Endothelial cell of umbilical vein (primary cell): Measurements from ENCODE around the gene TEKT5. TPM values are rescaled to one million over a fixed set of nuclear protein-coding genes. Genes with fewer than 3 reads are reported as not detected.

ENCODE experiments used
- BruUV-seq: library from RNA; stranded (reverse); fragments of 400-500 nt; replicated peaks from 2 replicates; lab custom pipeline; 2021; lab: Mats Ljungman, UMichigan
- CTCF ChIA-PET: fragments of 300-600, 350-600 bp; sonication (Branson Sonifier 250); formaldehyde crosslinking; loops from one replicate; lab custom pipeline; 2021; ENCODE audit warnings: antibody characterized with exemption, inconsistent platforms; lab: Charles Lee
- POLR2A ChIA-PET: fragments of 300-600, 350-600 bp; sonication (Branson Sonifier 250); formaldehyde crosslinking; loops from one replicate; lab custom pipeline; 2021; ENCODE audit warnings: antibody characterized with exemption, inconsistent platforms; lab: Charles Lee
- DNase-seq: peaks from one replicate; pipeline ENCODE4 v3.0.0-alpha.2; 2011; ENCODE audit warnings: low read depth, low spot score
- FAIRE-seq: peaks from 2 replicates; lab custom pipeline; 2011; peaks lifted over from hg19 to GRCh38; lab: Jason Lieb, UNC
- H2AFZ ChIP-seq: 2 replicates; pipeline ENCODE4 v1.6.0; 2012; ENCODE audit warnings: low read depth, low read length, control low read depth, inconsistent platforms
- H3K27ac ChIP-seq: 2 replicates; pipeline ENCODE4 v1.5.1; 2011; ENCODE audit warnings: low read depth, mild to moderate bottlenecking, control low read depth, low read length, moderate library complexity; ENCODE audit not compliant: insufficient read depth
- H3K27me3 ChIP-seq, 2 experiments: 2 replicates each; pipeline versions ENCODE4 v1.6.0 to v1.6.1; 2011; ENCODE audit warnings: low read length in 2 of 2, mixed read lengths in 1 of 2; ENCODE audit not compliant: control insufficient read depth in 2 of 2, insufficient read depth in 2 of 2
- H3K36me3 ChIP-seq, 2 experiments: 2 replicates in 1 of 2; 3 replicates in 1 of 2; pipeline ENCODE4 v1.5.1; 2011; ENCODE audit warnings: low read length in 2 of 2, mild to moderate bottlenecking in 1 of 2, moderate library complexity in 1 of 2; ENCODE audit not compliant: control insufficient read depth in 2 of 2, insufficient read depth in 2 of 2; ENCODE audit errors: extremely low read depth in 1 of 2
- H3K4me1 ChIP-seq: 3 replicates; pipeline ENCODE4 v1.5.1; 2011; ENCODE audit warnings: mild to moderate bottlenecking, low read length; ENCODE audit not compliant: control insufficient read depth, insufficient read depth; ENCODE audit errors: extremely low read depth
- H3K4me2 ChIP-seq: 2 replicates; pipeline ENCODE4 v1.6.1; 2011; ENCODE audit warnings: low read length, control low read depth, mixed read lengths; ENCODE audit not compliant: insufficient read depth
- H3K4me3 ChIP-seq, 3 experiments: fragments of 200-600 bp in 1 of 3; sonication (generic), shearing (Covaris generic) in 1 of 3; replicated peaks in 1 of 3; 2 replicates each; pipeline ENCODE4 v1.5.1; 2011 to 2016; ENCODE audit warnings: control low read depth in 3 of 3, low read length in 3 of 3, mild to moderate bottlenecking in 2 of 3, inconsistent platforms in 1 of 3, low read depth in 1 of 3, moderate library complexity in 1 of 3; ENCODE audit not compliant: insufficient read depth in 1 of 3
- H3K79me2 ChIP-seq: 2 replicates; pipeline ENCODE4 v1.6.0; 2012; ENCODE audit warnings: low read length, inconsistent platforms; ENCODE audit not compliant: control insufficient read depth, insufficient read depth
- H3K9ac ChIP-seq: replicated peaks from 2 replicates; pipeline ENCODE3; 2011; ENCODE audit warnings: low read length, control low read depth; ENCODE audit not compliant: insufficient read depth; ENCODE audit errors: extremely low read depth
- H3K9me1 ChIP-seq: replicated peaks from 3 replicates; pipeline ENCODE4 v1.6.0; 2011; ENCODE audit warnings: mild to moderate bottlenecking, low read length; ENCODE audit not compliant: control insufficient read depth, insufficient read depth; ENCODE audit errors: extremely low read depth
- H3K9me3 ChIP-seq: replicated peaks from 2 replicates; pipeline ENCODE4 v1.5.1; 2012; ENCODE audit warnings: low read length, inconsistent platforms; ENCODE audit not compliant: control insufficient read depth, insufficient read depth
- H4K20me1 ChIP-seq: replicated peaks from 2 replicates; pipeline ENCODE3; 2011; ENCODE audit warnings: mild to moderate bottlenecking, low read length; ENCODE audit not compliant: control insufficient read depth, insufficient read depth; ENCODE audit errors: extremely low read depth
- EZH2 ChIP-seq: IDR thresholded peaks from 2 replicates; pipeline ENCODE4 v1.6.1; 2012; ENCODE audit warnings: borderline replicate concordance, low read depth, mild to moderate bottlenecking, moderate library complexity, low read length, inconsistent platforms; ENCODE audit not compliant: severe bottlenecking
- FOS ChIP-seq: IDR thresholded peaks from 2 replicates; pipeline ENCODE4 v1.6.1; 2011; ENCODE audit warnings: mild to moderate bottlenecking, low read length, moderate library complexity, borderline replicate concordance; ENCODE audit not compliant: insufficient read depth
- GATA2 ChIP-seq: IDR thresholded peaks from 2 replicates; pipeline ENCODE4 v1.7.0; 2011; ENCODE audit warnings: low read depth, mild to moderate bottlenecking, moderate library complexity, mixed read lengths, low read length; ENCODE audit not compliant: insufficient read length, insufficient read depth
- JUN ChIP-seq: IDR thresholded peaks from 2 replicates; pipeline ENCODE4 v1.6.1; 2011; ENCODE audit warnings: borderline replicate concordance, low read depth; ENCODE audit not compliant: insufficient read length, insufficient read depth
- MYC ChIP-seq: IDR thresholded peaks from one replicate; pipeline ENCODE4 v1.6.1; 2011; ENCODE audit warnings: mild to moderate bottlenecking, low read depth, low read length
- POLR2A ChIP-seq: IDR thresholded peaks from 2 replicates; pipeline ENCODE4 v1.6.1; 2012; ENCODE audit warnings: low read depth, mild to moderate bottlenecking, control low read depth, low read length
- POLR2AphosphoS5 ChIP-seq: IDR thresholded peaks from 2 replicates; pipeline ENCODE4 v1.6.1; 2012; ENCODE audit warnings: low read depth, mild to moderate bottlenecking, control low read depth, low read length, moderate library complexity; ENCODE audit not compliant: insufficient read depth
- dilution Hi-C: fragments of 300-500 bp; cut with MboI; formaldehyde crosslinking; loops from one replicate; pipeline ENCODE4 v1.15.0; 2019; ENCODE audit warnings: low sequenced_read_pairs; ENCODE audit not compliant: extremely low pct_ligation_motif_present
- intact Hi-C: fragments of 100-400 bp; cut with micrococcal nuclease; formaldehyde crosslinking; loops from one replicate; pipeline ENCODE4 v1.10.0; 2022
- polyA plus RNA-seq, 4 experiments: library from polyadenylated mRNA; depleted of rRNA in 3 of 4; stranded (reverse) in 3 of 4; unstranded in 1 of 4; fragments of >200 nt; gene quantifications; 2 replicates each; pipeline versions ENCODE4 v1.2.1 to v1.2.3, GENCODE V29; 2011 to 2012; ENCODE audit warnings: missing spikeins in 1 of 4
- total RNA-seq: library from RNA; stranded (reverse); gene quantifications from 2 replicates; pipeline ENCODE4 v1.2.3, GENCODE V29; 2021
- TF ChIP-seq, protein P1 (sequence below): IDR thresholded peaks from 2 replicates; pipeline ENCODE4 v1.6.1; 2011; ENCODE audit not compliant: insufficient read depth, insufficient read length
- TF ChIP-seq, protein P2 (sequence below), 2 donors: IDR thresholded peaks; 1 replicate in 1 of 2; 2 replicates in 1 of 2; pipeline ENCODE4 v1.5.1; 2011; ENCODE audit warnings: low read length in 2 of 2, mild to moderate bottlenecking in 2 of 2, moderate library complexity in 2 of 2, control low read depth in 1 of 2, inconsistent platforms in 1 of 2, low read depth in 1 of 2; ENCODE audit not compliant: insufficient read depth in 1 of 2; ENCODE audit errors: extremely low read depth in 1 of 2

The TEKT5 gene
- total and polyA plus RNA-seq, 2 donors (not counting 3 experiments of a cell fraction or from before 2014, with no cell fraction given), result not detected

DNA sequence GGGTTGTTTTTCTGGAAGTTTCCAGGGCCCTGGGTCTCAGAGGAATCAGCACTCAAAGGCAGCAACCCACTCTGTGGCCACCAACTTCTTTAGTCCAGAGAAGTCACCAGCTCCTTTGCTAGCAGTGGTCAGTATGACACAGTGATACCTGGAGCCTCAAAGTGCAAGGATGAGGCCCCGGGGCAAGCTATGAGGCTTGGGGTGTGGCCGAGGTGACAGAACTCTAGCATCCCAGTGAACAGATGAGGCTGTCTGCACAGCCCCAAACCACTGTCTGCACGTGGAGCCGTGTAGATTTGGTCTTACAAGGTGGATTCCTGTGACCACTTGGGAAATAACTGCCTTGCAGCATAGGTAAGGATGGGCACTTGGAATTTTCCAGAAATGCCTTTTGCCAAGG lies 24.9 kb downstream of the TEKT5 start:
- H3K4me2 ChIP-seq, result no peak overlapping the region
- BruUV-seq, result no TSS peak
- no peaks in the 10 kb centered on the region for H3K79me2 ChIP-seq
- H3K9me3 ChIP-seq, result no peaks in the 10 kb centered on the region
- intact Hi-C loops, result no loop called here
- H2AFZ ChIP-seq, result no peak overlapping the region
- FAIRE-seq (no peak), DNase-seq (no peak)
- no peaks in the 10 kb centered on the region for H3K36me3 ChIP-seq
- no peaks in the 10 kb centered on the region for H3K27me3 ChIP-seq
- H3K4me1 ChIP-seq, result no peaks in the 10 kb centered on the region
- POLR2A ChIA-PET, result no interaction called here
- dilution Hi-C loops, result no loop called here
- no peak overlapping the region for H3K27ac ChIP-seq
- no peak overlapping the region for H3K4me3 ChIP-seq
- H3K9ac ChIP-seq, result no peak overlapping the region
- TF ChIP-seq MYC (no peak), JUN (no peak), EZH2 (no peak), GATA2 (no peak), POLR2AphosphoS5 (no peak), POLR2A (no peak), FOS (no peak)
- TF ChIP-seq, protein P1, sequence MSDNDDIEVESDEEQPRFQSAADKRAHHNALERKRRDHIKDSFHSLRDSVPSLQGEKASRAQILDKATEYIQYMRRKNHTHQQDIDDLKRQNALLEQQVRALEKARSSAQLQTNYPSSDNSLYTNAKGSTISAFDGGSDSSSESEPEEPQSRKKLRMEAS, result no peak
- TF ChIP-seq, protein P2, sequence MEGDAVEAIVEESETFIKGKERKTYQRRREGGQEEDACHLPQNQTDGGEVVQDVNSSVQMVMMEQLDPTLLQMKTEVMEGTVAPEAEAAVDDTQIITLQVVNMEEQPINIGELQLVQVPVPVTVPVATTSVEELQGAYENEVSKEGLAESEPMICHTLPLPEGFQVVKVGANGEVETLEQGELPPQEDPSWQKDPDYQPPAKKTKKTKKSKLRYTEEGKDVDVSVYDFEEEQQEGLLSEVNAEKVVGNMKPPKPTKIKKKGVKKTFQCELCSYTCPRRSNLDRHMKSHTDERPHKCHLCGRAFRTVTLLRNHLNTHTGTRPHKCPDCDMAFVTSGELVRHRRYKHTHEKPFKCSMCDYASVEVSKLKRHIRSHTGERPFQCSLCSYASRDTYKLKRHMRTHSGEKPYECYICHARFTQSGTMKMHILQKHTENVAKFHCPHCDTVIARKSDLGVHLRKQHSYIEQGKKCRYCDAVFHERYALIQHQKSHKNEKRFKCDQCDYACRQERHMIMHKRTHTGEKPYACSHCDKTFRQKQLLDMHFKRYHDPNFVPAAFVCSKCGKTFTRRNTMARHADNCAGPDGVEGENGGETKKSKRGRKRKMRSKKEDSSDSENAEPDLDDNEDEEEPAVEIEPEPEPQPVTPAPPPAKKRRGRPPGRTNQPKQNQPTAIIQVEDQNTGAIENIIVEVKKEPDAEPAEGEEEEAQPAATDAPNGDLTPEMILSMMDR (IDR thresholded peaks at IDR 0.05; ENCODE audit: extremely low read depth in 1 of 2, insufficient read depth in 1 of 2, low read depth in 1 of 2, low read length in 2 of 2), result no peak
- H3K9me1 ChIP-seq, result no peaks in the 10 kb centered on the region
- H4K20me1 ChIP-seq, result no peaks in the 10 kb centered on the region
- CTCF ChIA-PET, result interaction anchor here (2.3 to 3.6 kb wide), 2 partner anchors 67 to 249 kb away, joined by 16 to 19 read pairs; no protein-coding TSS in a partner anchor
